ENCODE results near the gene RETSAT.
"Not testable (repeated sequence)": the region's sequence is repeated elsewhere in the genome, so short reads cannot be mapped to it uniquely, and the experiment has no call there.

The RETSAT gene

DNA sequence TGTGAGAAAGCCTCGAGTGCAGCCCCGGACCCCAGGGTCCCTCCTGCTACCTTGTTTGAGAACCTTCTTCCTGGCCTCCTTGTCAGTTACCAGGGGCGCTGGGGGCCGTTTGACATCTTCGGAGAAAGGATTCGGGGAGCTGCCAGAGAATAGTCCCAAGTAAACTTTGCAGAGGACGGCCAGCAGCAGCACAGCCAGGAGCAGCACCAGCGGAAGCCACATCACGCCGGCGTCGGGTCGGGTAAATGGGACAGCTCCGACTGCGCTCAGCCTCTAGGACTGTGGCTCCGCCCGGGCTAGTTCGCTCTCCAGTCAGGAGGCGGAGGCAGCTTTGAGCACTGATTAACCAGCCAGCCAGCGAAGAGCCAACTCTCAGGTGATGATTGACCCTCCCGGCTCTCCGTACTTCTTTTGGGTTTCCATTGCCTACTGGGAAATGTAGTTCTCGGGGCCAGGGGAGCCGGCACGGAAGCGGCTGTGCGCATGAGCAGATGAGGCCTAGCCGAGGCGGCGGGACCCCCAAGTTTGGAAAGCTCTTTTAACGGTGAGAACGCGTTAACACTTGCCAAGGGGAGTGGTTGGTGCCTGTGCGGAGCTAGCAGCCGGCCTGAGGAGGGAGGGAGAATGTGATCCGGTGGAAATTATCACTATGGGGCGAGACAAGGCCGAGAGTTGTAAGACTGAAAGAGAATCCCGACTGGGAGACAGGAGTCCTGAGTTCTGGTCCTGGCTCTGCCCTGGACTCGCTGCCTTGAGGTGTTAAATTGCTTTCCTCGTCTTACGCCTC, at the start of gene RETSAT, which contains the start of gene ELMOD3:
RETSAT (minus strand) TSS at position 243 of the 787 bp plus-strand sequence; CDS start at position 222, 21 bp downstream.
ELMOD3 (plus strand) TSS at position 484 of the 787 bp plus-strand sequence. CDS start 2,430 bp downstream, outside the sequence.
- peak; percentile 98 for DNase-seq

DNA sequence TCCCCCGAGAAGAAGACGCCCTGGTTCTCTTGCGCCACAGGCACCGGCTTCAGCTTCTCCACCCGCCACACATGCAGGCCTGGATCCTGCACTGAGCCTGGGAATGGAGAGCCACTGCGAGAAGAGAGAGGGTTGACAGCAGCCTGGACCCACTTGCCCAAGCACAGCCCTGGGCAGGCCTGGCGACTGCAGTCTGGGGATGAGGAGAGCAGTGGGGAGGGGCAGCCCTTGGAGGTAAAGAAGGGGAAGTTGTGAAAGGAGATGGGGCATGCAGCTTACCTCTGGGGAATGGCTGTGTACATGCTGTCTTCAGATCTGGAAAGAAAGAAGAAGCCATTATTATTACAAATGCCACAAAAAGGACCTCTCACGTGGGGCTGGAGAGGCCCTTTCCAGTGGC, 47.5 kb upstream of the RETSAT start:
- no peak for DNase-seq

DNA sequence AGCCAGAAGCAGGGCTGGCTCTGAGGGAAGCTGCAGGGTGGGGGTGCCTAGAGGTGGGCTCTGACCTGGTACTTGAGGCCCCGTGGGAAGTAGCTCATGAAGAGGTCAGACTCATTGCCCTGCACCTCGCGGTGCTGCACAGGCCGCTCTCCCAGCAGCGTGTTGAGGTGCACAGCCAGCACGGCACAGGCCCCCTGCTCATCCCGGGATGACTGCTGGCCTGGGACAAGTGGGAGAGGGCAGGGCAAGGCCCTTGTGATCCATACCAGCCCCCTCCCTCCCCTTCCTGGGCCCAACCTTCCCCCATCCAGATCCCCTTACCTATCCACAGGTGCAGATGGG, 47.1 kb upstream of the RETSAT start:
- DNase-seq, result no peak

GRCh38 chr2:85400541-85401463, 46.5 kb upstream of the RETSAT start:
- no peak for DNase-seq

GRCh38 chr2:85400023-85400422, 45.7 kb upstream of the RETSAT start:
- DNase-seq, result no peak

DNA sequence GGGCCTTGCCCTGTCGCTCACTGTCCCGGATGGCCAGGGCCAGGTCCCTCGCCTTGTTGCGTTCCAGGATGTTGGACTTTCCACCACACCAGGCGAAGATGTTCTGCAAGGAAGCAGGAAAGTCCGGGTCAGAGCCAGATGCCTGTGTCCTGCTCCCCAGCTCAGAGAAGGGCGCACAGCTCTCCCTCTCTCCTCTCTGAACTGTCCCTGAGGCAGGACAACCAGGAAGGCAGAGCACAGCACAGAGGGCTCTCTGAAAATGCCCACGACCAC, 44.8 kb upstream of the RETSAT start:
- no peak for DNase-seq

GRCh38 chr2:85398426-85399182, 44.3 kb upstream of the RETSAT start:
- DNase-seq, result no peak

GRCh38 chr2:85397925-85398331, 43.6 kb upstream of the RETSAT start:
- no peak for DNase-seq

GRCh38 chr2:85396531-85397470, 42.5 kb upstream of the RETSAT start:
- peak; percentile 30 for DNase-seq

- no peak for DNase-seq
These were observed 41.7 kb upstream of the RETSAT start for GRCh38 chr2:85395912-85396475.

- peak; percentile 55 for DNase-seq
These were observed 40.6 kb upstream of the RETSAT start for GRCh38 chr2:85394976-85395375.

DNA sequence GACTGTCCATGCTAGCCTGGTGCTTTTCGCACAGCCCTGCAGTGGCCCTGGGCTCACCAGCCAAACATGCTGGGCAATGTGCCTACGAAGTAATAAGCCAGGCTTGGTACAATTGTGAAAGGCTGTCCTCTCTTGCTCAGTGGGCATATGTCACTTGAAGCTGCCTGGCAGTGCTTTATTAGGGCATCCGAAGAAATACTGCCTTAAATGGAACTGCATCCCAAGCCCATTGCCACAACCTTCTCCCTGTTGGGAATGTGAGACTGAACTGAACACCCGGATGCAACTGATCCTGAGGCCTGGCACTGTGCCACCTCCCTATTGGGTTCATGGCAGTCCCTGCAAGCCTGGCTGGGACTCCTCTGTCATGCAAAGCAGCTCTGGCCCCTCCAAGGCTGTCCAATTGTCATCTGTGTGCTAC, 39.9 kb upstream of the RETSAT start:
- peak; percentile 90 for DNase-seq

DNA sequence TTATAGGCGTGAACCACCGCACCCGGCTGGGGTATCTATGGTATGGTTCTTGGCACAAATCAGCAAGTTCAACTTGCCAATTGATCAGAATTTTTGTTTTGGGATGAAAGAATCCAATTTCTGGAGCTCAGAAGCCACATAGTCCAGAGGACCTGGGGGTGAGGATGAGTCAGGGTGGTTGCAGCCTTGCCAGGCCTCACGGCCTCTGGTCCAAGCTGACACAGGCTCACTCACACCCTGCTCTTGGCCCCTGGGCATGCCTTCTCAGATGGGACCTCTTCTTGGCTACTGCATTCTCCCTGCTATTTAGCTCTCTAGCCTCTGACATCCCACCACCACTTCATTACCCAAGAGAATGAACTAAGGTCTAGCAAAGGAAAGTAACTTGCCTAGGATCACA, 39.5 kb upstream of the RETSAT start:
- DNase-seq, result no peak

GRCh38 chr2:85390941-85391669, 36.8 kb upstream of the RETSAT start:
- no peak for DNase-seq

DNA sequence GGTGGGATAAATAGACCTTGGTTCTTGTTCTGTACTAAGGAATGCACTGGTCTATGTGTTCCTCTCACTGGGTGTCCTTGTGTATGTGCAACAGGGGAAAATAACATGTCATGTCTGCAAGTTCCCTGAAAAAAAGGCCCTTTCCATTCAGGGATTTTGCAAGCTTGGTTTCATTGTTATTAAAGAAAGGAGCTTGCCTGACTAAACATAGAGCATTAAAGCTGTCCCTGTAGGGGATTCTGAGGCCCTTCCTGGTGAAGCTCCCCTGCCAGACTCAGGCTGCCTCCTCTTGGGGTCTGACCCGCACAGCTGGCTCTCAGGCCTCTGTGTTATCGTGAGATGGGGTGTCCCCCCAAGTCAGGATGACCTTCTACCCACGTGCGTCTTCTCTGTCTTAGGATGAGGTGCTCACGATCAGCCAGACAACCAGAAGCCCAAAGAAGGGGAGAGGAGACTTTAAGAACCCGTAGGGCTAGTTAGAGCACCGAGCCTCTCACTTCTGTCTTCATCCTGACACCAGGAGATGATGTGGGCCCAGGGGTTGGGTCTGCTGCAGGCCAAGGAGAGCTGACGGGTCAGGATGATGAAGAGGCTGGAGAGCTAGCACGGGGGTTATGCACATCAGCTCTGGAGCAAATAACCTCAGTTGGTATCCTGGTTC, 34.7 kb upstream of the RETSAT start:
- DNase-seq, result no peak

DNA sequence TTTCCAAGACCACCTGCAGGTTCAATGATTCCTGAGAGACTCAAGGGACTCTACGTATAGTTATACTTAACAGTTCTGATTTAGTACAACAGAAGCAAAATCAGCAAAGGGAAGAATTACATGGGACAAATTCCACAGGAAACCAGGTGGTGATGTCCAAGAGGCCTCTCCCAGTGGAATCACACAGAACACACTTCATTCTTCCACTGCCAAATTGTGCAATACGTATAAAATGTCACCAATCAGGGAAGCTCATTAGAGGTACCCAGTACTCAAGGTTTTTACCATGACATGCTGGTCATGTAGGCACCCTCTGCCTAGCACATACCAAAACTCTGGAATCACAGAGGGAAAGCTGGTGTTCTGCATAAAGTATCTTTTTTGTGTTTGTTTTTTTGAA, 33.4 kb upstream of the RETSAT start:
- DNase-seq, result no peak

DNA sequence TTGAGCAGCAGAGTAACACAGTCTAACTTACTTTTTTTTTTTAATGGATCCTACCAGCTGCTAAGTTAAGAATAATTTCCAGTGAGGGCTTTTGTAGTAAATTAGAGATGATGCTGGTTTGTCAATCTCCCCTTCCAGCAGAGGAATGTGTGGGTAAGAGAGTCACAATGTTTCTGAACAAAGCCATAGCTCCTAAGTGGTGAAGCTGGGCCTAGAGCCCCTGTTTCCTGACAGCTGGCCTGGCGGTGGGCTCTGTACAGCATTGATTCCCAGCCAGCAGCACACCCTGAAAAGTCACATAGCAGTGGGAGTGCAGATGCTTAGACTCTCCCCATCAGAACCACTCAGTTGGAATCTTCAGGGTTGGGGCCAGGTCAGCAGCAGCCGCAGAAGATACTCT, 31.4 kb upstream of the RETSAT start:
- DNase-seq, result no peak

- DNase-seq, result no peak
These were observed 29.5 kb upstream of the RETSAT start for GRCh38 chr2:85383850-85384249.

DNA sequence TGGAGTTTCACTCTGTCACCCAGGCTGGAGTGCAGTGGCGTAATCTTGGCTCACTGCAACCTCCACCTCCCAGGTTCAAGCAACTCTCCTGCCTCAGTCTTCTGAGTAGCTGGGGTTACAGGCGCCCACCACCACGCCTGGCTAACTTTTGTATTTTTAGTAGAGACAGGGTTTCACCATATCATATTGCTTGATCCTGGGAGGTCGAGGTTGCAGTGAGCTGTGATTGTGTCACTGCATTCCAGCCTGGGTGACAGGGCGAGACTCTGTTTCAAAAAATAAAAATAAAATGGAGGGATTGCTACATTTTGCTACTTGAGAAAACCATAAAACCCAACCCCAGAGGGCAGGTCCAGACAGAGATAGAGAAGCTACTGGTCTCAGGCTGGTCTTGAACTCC, 28.8 kb upstream of the RETSAT start:
- DNase-seq, result not testable (repeated sequence)

GRCh38 chr2:85380048-85380447, 25.7 kb upstream of the RETSAT start:
- DNase-seq, result no peak

DNA sequence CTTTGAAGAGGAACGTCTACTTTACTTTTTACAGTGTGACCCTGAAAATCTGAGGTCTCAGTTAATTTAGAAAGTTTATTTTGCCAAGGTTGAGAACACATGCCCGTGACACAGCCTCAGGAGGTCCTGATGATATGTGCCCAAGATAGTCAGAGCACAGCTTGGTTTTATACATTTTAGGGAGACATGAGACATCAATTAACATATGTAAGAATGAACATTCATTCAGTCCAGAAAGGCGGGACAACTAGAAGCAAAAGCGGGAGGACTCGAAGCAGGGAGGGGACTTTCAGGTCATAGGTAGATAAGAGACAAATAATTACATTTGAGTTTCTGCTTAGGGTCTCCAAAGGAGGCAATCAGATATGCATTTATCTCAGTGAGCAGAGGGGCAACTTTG, 23.9 kb upstream of the RETSAT start:
- no peak for DNase-seq

Measured in NCI-H345 (cell line).